ENCODE results near the gene SLC35B1. TPM values are rescaled to one million over a fixed set of nuclear protein-coding genes. Genes with fewer than 3 reads are reported as not detected.

SLC35B1 gene
- total and polyA plus RNA-seq, 2 donors (not counting 3 experiments of a cell fraction or from before 2014, with no cell fraction given), result 87.0 to 142 TPM

- Histone ChIP-seq H3K4me2 (ENCODE audit: insufficient read depth, low read length) (no peak overlapping the region), H3K79me2 (ENCODE audit: control insufficient read depth, insufficient read depth, low read length) (no peaks in the 10 kb centered on the region), H3K9ac (replicated peaks; ENCODE audit: extremely low read depth, insufficient read depth, low read length) (no peak overlapping the region), H3K9me3 (replicated peaks; ENCODE audit: control insufficient read depth, insufficient read depth, low read length) (no peaks in the 10 kb centered on the region), H3K4me3 (replicated peaks in 1 of 3; ENCODE audit: insufficient read depth in 1 of 3, low read depth in 1 of 3, low read length in 3 of 3) (no peak overlapping the region), H2AFZ (ENCODE audit: low read depth, low read length) (no peak overlapping the region), H4K20me1 (replicated peaks; ENCODE audit: control insufficient read depth, extremely low read depth, insufficient read depth, low read length) (no peaks in the 10 kb centered on the region), H3K27me3 (ENCODE audit: control insufficient read depth in 2 of 2, insufficient read depth in 2 of 2, low read length in 2 of 2) (no peaks in the 10 kb centered on the region), H3K27ac (ENCODE audit: insufficient read depth, low read depth, low read length) (no peak overlapping the region), H3K9me1 (replicated peaks; ENCODE audit: control insufficient read depth, extremely low read depth, insufficient read depth, low read length) (no peaks in the 10 kb centered on the region), H3K36me3 (ENCODE audit: control insufficient read depth in 2 of 2, extremely low read depth in 1 of 2, insufficient read depth in 2 of 2, low read length in 2 of 2) (no peaks in the 10 kb centered on the region), H3K4me1 (ENCODE audit: control insufficient read depth, extremely low read depth, insufficient read depth, low read length) (no peaks in the 10 kb centered on the region)
- dilution Hi-C loops (cut with MboI; ENCODE audit: extremely low pct_ligation_motif_present, low sequenced_read_pairs), result no loop called here
- FAIRE-seq (peak; percentile 62), DNase-seq (ENCODE audit: low read depth, low spot score) (no peak)
- no TSS peak for BruUV-seq (replicated peaks)
- TF ChIP-seq MYC (IDR thresholded peaks at IDR 0.05; ENCODE audit: low read depth, low read length) (no peak), FOS (IDR thresholded peaks at IDR 0.05; ENCODE audit: borderline replicate concordance, insufficient read depth, low read length) (peak; percentile 19)
- CTCF ChIA-PET, result interaction anchor here (1.4 to 1.8 kb wide), 2 partner anchors 10 to 33 kb away, joined by 3 to 7 read pairs; partner anchors contain the start of gene SLC35B1
- intact Hi-C loops (cut with micrococcal nuclease), result no loop called here
- POLR2A ChIA-PET, result no interaction called here
Observed at GRCh38 chr17:49741009-49741691, 33.4 kb upstream of the SLC35B1 start.

- intact Hi-C loops (cut with micrococcal nuclease), result no loop called here
- Histone ChIP-seq H4K20me1 (replicated peaks; ENCODE audit: control insufficient read depth, extremely low read depth, insufficient read depth, low read length) (no peaks in the 10 kb centered on the region), H3K27me3 (ENCODE audit: control insufficient read depth in 2 of 2, insufficient read depth in 2 of 2, low read length in 2 of 2) (no peaks in the 10 kb centered on the region), H3K9ac (replicated peaks; ENCODE audit: extremely low read depth, insufficient read depth, low read length) (no peak overlapping the region), H3K4me1 (ENCODE audit: control insufficient read depth, extremely low read depth, insufficient read depth, low read length) (no peaks in the 10 kb centered on the region), H3K9me1 (replicated peaks; ENCODE audit: control insufficient read depth, extremely low read depth, insufficient read depth, low read length) (no peaks in the 10 kb centered on the region), H3K4me3 (replicated peaks in 1 of 3; ENCODE audit: insufficient read depth in 1 of 3, low read depth in 1 of 3, low read length in 3 of 3) (no peak overlapping the region), H3K9me3 (replicated peaks; ENCODE audit: control insufficient read depth, insufficient read depth, low read length) (no peaks in the 10 kb centered on the region), H3K79me2 (ENCODE audit: control insufficient read depth, insufficient read depth, low read length) (no peaks in the 10 kb centered on the region), H3K36me3 (ENCODE audit: control insufficient read depth in 2 of 2, extremely low read depth in 1 of 2, insufficient read depth in 2 of 2, low read length in 2 of 2) (no peaks in the 10 kb centered on the region), H2AFZ (ENCODE audit: low read depth, low read length) (no peak overlapping the region), H3K27ac (ENCODE audit: insufficient read depth, low read depth, low read length) (no peak overlapping the region), H3K4me2 (ENCODE audit: insufficient read depth, low read length) (no peak overlapping the region)
- ChIA-PET POLR2A (no interaction called here), CTCF (no interaction called here)
- dilution Hi-C loops (cut with MboI; ENCODE audit: extremely low pct_ligation_motif_present, low sequenced_read_pairs), result no loop called here
- no TSS peak for BruUV-seq (replicated peaks)
- TF ChIP-seq EZH2 (IDR thresholded peaks at IDR 0.05; ENCODE audit: borderline replicate concordance, low read depth, low read length, severe bottlenecking), result no peak
- no peak for TF ChIP-seq POLR2A (IDR thresholded peaks at IDR 0.05; ENCODE audit: low read depth, low read length)
- no peak for TF ChIP-seq MAX (IDR thresholded peaks at IDR 0.05; ENCODE audit: insufficient read depth, insufficient read length)
- TF ChIP-seq GATA2 (IDR thresholded peaks at IDR 0.05; ENCODE audit: insufficient read depth, insufficient read length, low read depth, low read length), result no peak
- no peak for TF ChIP-seq POLR2AphosphoS5 (IDR thresholded peaks at IDR 0.05; ENCODE audit: insufficient read depth, low read depth, low read length)
- TF ChIP-seq FOS (IDR thresholded peaks at IDR 0.05; ENCODE audit: borderline replicate concordance, insufficient read depth, low read length), result no peak
- TF ChIP-seq MYC (IDR thresholded peaks at IDR 0.05; ENCODE audit: low read depth, low read length), result no peak
- TF ChIP-seq JUN (IDR thresholded peaks at IDR 0.05; ENCODE audit: borderline replicate concordance, insufficient read depth, insufficient read length, low read depth), result no peak
- no peak for TF ChIP-seq CTCF (IDR thresholded peaks at IDR 0.05; ENCODE audit: extremely low read depth in 1 of 2, insufficient read depth in 1 of 2, low read depth in 1 of 2, low read length in 2 of 2)
- DNase-seq (ENCODE audit: low read depth, low spot score) (peak; percentile 16), FAIRE-seq (no peak)
Observed at GRCh38 chr17:49739641-49740271, 32.0 kb upstream of the SLC35B1 start.

Measured in endothelial cell of umbilical vein (primary cell).